Measurements from ENCODE around the gene CACNA1D.

The CACNA1D gene

DNA sequence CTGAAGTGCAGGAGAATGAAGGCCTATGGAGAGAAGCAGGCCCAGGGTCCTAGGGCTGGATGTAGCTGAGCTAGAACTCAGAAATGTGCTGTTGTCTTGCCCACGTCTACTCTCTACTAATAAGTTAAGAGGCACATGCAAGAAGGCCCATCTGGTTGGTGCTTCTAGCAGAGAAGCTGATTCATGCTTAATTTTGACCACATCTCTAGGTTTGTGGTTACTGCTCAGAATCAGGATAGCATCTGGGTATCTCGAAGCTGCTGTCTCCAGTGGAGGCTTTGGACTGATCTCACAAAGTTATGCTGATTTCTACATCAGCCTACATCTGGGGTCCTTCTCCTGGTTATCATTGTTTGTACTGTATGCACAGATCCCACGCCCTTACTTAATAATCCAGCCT lies 87.3 kb downstream of the CACNA1D start:
- no peak for DNase-seq

DNA sequence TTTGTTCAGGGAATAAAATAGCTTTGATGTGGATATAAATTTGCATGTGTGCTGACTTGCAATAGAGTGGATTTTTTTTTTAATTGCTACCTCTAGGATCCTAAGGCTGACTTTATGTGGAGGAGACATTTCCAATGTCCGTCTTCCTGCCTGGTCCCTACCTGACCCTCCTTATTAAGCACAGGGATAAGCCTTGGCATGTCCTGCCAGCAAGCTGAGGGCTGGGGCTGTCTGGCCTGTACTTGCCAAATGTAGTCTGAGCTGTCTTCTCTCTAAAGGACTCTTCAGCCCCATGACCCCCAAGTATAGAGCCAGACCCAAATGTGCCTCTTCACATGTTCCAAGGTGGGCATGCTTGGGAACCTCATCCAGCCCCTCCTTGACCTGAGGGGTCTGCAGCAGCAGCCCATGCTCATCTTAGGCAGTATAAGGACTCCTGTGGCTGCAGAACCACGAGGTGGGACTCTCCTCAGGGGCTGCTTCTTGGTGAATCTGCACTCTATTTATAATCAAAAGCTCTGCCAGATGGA lies 88.8 kb downstream of the CACNA1D start:
- no peak for DNase-seq

DNA sequence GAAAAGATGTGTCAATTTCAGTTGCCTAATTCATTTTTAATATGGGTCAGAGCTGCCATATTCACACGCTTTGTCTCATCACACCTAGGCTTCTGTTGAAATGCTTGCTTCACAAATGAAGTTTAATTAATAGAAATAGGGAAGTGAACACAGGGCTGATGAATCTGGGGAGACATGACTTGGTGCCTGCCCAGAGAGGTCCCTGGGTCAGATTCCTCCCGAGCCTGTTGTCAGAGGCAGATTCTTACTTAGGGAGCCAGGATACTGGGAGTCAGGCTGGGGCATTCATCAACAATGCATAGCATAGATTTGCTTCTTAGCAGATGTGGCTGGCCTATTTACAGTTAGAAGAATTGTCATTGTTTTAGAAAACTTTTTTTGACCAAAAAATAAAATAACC lies 90.6 kb downstream of the CACNA1D start:
- no peak for DNase-seq

DNA sequence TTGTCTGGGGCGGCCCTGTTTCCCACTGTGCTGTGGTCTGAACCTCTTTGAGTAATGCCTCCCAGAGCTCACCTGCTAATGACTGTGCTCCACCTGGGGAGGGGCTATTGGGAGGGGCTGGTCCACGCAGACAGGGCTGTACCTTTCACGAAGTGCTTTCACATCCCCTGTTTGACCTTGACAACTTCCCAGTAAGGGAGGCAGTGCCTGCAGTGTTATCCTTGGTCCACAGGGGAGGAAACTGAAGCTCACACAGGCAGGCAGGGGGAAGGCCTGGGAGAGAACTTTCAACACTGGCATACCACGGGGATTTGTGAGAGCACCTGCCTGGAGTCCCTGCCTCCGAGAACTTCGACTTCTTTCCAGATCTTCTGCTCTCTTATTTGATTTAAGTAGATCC lies 91.2 kb downstream of the CACNA1D start:
- no peak for DNase-seq

DNA sequence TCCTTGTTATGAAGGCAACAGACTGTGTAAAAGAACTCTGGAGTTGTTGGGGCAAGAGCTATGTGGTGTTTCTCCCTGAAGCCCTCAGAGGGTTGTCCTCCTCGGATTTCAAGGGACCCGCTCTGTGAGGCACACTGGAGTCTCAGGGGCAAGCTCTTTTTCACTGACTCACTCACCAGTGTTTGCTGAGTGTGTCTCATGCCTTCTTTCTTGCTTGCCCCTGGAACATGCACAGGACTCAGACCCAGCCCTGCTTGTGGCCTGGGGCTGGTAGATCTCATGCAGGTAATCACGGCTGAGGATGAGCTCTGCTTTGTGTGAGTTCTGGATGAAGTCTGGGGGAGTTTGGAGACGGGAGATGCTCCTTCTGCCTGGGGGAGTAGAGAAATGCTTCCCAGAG lies 93.7 kb downstream of the CACNA1D start:
- DNase-seq: no peak

DNA sequence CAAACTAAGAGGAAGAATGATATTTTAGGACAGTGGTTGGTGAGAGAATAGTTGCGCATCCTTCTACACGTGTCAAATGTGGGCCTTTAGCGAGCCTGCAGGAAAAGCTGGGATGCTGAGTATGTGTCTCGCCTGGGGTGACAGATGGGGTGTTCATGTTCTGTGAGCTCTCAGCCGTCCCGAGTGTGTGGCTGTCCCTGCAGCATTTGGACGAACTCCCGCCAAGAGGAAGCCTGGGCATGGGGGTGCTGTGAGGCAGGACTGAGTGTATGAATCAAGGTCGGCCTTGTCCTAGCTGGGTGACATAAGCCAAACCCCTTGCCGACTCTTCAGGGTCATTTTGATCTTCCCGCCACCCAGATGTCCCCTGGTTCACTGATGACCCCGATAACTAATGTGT lies 94.8 kb downstream of the CACNA1D start:
- no peak for DNase-seq

DNA sequence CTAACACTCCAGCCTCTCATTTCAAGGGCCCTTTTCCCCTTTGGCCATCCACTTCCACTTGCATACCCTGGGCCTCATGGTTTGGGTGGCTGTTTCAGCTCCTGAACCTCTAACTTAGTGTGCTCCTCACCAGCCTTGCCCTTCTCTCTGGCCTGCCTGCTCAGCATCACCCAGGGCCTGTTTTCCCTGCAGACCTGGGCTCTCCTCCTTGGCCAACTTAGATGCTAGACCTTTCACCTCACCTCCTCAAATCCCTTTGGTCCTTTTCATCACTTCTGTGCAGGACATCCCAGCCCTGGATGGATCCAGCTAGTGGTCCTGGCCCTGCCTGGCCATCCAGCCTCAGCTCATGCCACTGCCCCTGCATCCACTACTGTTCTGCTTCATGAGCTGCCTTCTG lies 95.4 kb downstream of the CACNA1D start:
- DNase-seq: no peak

DNA sequence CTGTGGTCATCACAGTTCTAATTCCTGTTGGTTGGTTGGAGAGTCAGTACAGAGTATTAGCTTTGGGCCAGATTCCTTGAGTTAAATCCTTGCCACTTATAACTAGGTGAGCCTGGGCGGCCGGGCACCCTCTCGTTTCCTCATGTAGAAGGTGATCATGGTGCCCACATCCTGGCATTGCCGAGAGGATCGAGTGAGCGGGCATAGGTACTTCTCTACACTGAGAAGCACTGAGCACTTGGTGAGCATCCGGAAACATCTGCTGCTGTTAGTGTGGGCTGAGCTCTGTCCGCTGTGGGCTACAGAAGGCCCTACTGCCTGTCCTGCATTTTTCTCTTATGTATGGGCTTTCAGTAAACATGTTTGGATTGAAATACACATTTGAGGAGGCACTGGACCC lies 96.2 kb downstream of the CACNA1D start:
- no peak for DNase-seq

DNA sequence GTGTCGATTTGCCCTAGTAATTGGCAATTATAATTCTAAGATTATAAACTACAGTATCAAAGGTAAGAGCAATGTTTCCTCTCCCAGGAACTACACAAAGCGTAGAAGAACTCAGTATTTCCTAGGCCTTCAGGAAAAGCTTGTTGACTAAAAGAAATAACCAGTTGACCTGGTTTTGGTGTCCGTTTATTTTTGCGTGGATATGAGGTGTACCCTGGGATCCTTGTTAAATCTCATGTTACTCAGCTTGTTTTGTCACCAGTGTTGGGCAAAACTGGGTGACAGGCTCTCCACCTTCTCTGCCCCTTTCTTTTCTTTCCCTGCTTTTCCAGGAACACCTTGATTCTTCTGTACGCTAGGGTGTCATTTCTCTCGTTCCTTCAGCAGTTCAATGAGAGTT lies 97.2 kb downstream of the CACNA1D start:
- DNase-seq: no peak

DNA sequence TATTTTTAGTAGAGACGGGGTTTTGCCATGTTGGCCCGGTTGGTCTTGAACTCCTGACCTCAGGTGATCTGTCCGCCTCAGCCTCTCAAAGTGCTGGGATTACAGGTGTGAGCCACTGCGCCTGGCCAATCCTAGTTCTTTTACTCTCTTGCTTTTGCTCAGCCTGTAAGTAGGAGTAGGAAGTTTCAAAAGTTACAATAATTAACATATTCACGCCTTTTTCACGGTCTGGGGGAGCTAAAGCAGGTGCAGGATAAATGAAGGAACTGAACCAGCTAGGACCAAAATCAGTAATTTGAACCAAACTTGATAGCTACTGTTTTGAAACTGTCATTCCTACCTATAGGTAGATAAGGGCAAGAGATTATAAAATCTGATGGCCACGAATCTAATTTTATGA lies 98.5 kb downstream of the CACNA1D start:
- DNase-seq: no peak

DNA sequence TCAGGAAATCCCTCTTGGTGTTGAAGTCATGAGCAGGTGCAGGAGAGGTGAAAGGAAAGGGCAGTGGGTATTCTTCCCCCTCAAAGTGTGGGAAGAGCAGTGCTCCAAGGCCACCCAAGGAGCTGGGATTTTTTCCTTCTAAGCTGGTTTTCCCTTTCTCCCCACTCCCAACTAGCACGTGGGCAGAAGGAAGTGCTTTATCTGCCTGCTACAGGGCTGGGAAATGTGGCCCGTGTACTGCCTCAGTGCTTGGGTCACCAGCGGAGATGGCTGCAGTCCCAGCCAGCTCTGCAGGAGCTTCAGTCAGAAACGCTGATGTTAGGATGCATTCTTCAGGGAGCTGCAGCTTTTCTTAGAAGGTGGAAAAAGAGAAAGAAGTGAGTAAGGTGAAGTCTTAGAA lies 99.2 kb downstream of the CACNA1D start:
- no peak for DNase-seq

DNA sequence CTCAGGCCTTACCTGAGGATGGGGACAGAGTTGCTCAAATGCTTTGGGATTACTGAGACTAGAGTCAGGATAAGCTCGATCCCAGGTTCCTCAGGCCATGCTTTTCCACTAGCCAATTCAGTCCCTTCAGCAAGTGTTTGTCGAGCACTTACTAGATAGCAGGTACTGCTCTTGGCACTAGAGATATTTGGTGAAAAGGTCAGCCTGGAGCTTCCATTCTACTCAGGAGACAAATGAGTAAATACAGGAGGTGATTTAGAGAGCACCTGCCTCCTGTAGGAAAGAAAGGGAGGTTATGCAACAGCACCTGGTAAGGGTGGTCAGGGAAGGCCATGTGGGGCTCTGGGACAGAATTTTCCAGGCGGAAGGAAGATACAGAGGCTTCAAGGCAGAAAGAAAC lies 99.9 kb downstream of the CACNA1D start:
- DNase-seq: no peak

DNA sequence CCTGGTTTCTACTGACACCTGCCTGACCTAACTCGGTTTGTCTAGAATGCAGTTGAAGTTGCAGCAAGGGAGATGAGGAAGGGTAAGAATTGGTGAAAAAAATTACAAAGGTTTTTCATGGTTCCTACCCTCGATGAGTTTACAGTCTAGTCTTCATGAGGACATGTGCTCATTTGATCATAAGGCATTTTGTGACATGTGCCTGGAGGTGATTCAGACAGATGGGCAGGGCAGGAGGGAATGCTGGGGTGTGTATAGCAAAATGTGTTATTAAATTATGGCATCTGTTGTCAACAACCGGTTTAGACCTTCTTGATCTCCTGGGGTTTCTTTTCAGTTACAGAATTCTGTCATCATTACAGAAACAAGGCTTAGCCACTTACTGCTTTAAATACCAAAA lies 101.2 kb downstream of the CACNA1D start:
- DNase-seq: no peak

DNA sequence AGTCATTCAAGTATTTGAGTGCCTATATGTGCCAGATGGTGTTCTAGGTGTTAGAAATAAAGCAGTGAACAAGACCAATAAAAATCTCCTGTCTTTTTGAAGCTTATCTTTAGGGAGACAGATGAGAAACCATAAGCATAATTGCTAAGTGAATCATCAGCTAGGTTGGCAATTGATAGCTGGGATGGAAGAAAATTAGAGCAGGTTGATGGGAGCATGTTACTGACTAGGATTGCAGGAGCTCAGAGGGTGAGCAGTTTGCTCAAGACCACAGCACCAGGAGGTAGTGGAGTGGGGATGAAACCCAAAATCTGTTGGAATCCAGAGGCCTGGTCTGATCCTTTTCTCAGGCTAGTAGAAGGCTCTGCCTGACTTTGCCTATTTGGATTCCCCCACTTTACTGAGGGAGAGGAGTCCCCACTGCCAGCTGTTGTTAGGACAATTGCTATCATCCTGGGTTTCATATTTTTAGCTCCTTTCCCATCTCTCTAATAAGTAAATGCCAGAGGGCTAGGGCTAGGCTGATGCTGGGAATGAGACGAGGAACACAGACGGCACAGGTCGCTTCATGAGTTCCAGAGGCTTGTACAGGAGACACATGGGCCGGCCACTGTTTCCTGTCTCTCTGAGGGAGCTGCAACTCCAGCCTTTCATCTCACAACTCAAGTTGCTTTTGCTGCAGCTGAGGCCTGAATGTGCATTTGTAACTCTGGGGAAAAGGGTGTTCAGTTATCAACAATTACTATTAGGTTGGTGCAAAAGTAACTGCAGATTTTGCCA lies 102.9 kb downstream of the CACNA1D start:
- DNase-seq: no peak

DNA sequence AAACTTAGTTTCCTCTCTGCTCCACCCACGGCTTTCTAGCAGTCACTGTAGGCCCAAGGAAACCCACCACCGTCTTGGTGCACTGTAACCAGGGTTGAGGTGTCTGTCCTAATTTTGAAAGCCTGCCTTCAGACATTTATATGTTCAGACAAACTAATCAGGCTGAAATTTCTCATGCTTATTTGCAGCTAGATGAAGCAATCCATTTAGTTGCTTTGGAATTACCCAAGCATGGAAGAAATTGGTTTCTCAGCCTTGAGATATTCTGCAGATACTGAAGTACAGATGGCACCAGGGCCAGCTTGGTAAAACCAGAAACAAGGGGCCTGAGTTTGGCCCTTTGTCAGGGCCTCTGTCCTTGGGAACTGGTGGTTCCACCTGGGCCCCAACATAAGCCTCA lies 105.4 kb downstream of the CACNA1D start:
- DNase-seq: no peak

DNA sequence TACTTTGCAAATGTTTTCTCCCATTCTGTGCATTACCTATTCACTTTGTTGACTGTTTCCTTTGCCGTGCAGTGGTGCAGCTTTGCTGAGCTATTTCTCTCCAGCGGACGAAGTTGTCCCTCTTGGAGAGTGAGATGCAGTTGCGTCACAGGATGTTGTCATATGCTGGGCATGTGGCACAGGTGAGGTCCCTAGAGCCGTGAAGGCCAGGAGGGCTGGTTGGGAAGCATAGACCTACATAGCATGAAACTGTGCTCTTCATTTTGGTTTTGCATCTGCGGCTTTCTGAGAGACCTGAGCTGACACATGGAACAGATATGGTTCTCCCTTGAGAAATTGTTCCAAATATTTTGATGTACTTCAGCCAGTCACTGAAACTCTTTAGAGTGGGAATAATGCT lies 108.5 kb downstream of the CACNA1D start:
- no peak for DNase-seq

DNA sequence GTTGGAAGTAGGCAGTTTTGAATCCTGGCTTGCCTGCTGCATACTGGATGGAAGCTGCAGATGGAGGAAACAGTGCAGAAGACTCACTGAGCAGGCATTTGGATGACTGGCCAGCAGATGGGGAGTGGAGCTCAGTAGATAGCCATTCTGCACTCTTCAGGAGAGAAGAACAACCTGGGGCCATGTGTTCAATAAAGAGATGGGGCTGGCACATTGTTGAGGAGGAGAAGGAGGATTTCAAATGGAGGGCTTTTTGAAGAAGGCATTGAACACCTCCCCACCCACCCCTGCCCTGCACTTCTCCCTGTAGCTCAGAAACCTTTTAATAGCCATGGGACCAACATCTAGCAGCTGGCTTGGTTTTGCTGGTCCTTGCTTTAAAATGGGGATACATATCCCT lies 109.8 kb downstream of the CACNA1D start:
- DNase-seq: no peak

DNA sequence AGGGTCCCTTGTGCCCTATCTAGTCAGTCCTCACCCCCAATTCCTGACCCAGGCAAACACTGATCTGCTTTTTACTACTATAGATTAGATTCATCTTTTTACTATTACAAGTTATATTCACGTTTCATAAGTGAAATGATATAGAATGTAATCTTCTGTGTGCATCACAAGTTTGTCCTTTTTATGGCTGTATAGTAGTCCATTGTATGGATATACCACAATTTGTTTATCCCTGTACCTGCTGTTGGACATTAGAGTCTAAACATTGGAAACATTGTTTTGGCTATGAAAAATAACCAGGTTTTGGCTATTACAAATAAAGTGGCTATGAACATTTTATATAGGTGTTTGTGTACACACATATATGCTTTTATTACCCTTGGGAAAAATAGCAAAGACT lies 112.4 kb downstream of the CACNA1D start:
- DNase-seq: no peak

DNA sequence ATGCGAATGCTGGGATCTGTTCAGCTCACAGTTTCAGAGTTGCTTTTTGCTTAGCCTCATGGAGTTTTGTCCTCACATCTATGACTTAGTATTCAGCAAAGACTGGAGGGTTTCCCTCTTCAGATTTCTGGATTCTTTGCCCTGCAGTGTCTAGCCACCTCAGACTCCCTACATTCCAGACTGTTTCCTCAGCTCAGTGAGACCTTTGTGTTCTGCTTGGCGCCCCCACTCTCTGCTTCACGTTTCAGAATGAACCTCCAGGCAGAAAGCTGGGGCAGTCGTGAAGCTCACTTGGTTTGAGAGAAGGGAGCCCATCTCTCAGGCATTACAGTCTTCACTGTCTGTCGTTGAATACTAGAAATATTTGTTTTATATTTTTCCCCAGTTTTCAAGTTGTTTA lies 118.1 kb downstream of the CACNA1D start:
- DNase-seq: no peak

DNA sequence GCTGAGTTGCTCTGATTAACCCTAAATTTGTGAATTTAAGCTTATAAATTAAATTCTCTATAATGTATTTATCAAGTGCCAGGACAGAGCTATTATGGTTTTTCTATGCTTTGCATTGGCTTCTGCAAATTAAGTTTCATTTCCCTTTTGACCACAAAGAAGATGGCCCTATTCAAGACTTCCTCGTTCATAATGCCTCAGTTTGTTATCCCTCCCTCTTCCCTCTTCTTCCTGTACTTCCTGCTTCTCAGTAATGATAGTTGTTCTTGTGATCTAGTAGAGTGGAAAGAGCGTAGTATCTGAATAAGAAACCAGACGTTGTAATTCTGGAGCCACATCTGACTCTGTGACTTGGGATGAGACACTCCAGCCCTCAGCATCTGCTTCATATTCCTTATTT lies 118.7 kb downstream of the CACNA1D start:
- no peak for DNase-seq

DNA sequence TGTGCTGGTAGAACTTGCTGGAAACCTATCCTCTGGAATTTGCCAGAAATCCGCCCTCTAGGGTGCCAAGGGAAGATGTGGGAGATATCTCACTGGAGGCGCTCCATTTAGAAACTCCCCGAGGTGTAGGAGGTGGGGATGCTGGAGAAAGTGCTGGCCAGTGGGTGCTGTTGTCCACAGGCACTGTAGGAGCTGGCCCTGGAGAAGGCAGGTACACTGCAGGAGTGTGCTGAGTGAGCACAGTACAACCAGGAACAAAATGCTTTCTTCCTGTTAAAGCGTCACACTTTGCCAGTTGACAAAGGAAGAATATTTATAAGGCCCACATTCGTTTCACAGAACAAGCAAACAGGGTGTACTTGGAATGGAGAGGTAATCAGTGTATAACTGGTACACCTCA lies 119.9 kb downstream of the CACNA1D start:
- DNase-seq: no peak

DNA sequence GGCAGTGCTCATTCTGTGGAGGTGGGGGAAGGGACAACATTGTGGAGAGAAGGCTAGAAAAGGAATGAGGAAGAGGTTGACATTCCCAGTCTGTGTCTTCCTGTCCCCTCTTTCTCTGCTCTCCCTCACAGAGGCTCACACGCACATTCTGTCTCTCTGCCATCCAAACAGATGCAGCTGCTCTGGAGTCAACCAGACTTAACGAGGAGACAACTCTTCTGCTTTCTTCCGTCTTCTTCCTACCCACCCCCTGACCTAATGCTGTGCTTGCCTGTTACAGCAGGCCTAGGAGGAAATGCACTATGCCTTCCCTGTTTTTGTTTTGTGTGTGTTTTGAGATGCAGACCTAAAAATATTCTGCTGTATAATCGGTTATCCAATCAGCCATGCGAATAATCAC lies 121.9 kb downstream of the CACNA1D start:
- DNase-seq: no peak

DNA sequence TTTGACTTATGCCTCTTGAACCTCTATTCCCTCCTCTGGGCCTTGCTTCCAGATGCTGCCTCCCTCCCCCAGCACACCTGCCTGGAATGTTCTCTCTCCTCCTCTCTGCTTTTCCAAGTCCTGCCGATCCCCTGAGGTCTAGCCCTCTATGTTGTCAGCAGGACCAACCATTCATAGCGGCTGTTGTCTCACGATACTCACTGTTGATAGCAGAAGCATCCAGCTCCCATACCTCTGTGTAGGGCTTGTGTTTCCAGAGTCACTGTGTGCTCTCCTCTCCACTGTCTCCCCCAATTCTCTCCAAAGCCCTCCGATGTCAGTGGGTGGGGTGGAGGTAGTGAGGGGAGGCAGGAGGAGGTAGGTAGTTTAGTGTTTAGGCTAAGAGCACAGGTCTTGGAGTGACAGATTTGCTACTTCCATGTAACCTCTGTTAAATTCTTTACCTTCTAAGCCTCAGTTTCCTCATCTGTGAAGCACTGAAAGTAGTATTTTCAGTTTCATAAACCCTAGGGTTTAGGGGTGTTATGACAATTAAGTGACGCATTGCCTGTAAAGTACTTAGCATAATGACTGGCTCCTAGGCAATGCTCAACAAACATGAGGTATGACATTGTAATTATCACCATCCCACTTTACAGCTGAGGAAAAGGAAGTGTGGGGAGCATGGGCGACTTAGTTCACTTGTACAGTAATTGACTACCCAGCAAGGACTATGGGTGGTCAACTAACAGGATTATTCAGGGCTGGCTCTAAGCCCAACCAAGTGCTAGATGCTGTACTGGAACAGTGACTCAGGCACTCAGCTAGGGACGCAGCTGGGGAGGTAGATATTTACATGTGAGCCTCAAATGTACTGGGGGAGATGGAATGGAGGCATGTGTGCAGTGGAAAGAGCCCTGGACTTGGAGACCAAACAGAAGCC lies 122.8 kb downstream of the CACNA1D start:
- no peak for DNase-seq

DNA sequence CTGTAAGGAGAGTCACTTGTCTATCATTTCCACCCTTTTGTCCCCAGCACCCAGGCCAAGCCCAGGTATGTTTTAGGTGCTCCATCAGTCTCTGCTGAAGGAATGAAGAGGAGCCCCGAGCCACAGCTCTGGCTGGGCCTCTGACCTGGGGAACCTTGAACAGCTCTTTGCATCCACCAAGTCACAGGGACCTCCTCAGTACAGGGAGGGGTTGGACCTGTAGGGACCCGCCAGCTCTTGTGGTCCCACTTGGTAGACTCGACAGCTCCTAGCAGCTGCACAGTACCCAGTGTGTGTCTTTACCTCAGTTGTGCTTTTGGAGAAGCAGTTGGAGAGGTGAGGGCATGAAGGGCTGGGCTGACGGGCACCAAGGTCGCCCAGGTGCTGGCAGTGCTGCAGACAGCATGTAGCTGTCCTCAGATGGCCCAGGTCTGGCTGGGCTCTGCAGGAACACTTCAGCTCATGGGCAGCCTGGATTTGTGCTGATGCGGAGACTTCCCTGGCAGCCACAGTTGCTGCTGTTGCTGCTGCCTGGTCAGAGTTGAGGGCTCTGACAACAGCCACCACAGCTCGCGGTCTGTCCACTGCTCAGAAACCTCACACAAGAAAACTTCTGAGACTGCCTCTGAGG lies 123.6 kb downstream of the CACNA1D start:
- DNase-seq: no peak
